H1 (cell line): ENCODE results near the gene AGXT2. TPM values are rescaled to one million over a fixed set of nuclear protein-coding genes. Genes with fewer than 3 reads are reported as not detected.

Experiments used
- CTCF ChIA-PET: fragments of 300-600 bp; sonication (Branson Sonifier 250); formaldehyde crosslinking; loops from one replicate; lab custom pipeline; 2021; ENCODE audit not compliant: partially characterized antibody; lab: Charles Lee
- POLR2A ChIA-PET: fragments of 300-600 bp; sonication (Branson Sonifier 250); formaldehyde crosslinking; loops from one replicate; lab custom pipeline; 2021; ENCODE audit warnings: inconsistent platforms; ENCODE audit not compliant: partially characterized antibody; lab: Charles Lee
- DNase-seq, 2 experiments: peaks; one replicate each; pipeline versions ENCODE4 v3.0.0 to v3.0.0-alpha.2; 2010 to 2022; ENCODE audit warnings: low spot score in 2 of 2, low read depth in 1 of 2, mixed read lengths in 1 of 2
- FAIRE-seq: peaks from 2 replicates; lab custom pipeline; 2011; peaks lifted over from hg19 to GRCh38; lab: Jason Lieb, UNC
- H2AFZ ChIP-seq: 2 replicates; pipeline ENCODE4 v1.8.1; 2012; ENCODE audit warnings: low read length, inconsistent platforms
- H2AK5ac ChIP-seq: 2 replicates; pipeline ENCODE4 v1.6.1; 2013; ENCODE audit warnings: low read depth, low read length
- H2BK120ac ChIP-seq: replicated peaks from 2 replicates; pipeline ENCODE3; 2013; ENCODE audit warnings: low read depth, low read length, inconsistent platforms
- H2BK12ac ChIP-seq: 2 replicates; pipeline ENCODE4 v1.6.1; 2013; ENCODE audit warnings: low read depth, low read length
- H2BK15ac ChIP-seq: 2 replicates; pipeline ENCODE4 v1.6.1; 2013; ENCODE audit warnings: low read length
- H2BK20ac ChIP-seq: 2 replicates; pipeline ENCODE4 v1.6.1; 2013; ENCODE audit warnings: low read length
- H2BK5ac ChIP-seq: 2 replicates; pipeline ENCODE4 v1.6.1; 2013; ENCODE audit warnings: low read depth, low read length
- H3K14ac ChIP-seq: 2 replicates; pipeline ENCODE4 v1.6.1; 2013; ENCODE audit warnings: inconsistent platforms; ENCODE audit not compliant: insufficient read length
- H3K18ac ChIP-seq: 2 replicates; pipeline ENCODE4 v1.6.1; 2013; ENCODE audit warnings: low read length; ENCODE audit errors: extremely low read depth
- H3K23ac ChIP-seq: 2 replicates; pipeline ENCODE4 v1.6.1; 2013; ENCODE audit warnings: inconsistent platforms; ENCODE audit not compliant: insufficient read length
- H3K23me2 ChIP-seq: 2 replicates; pipeline ENCODE4 v1.6.1; 2013; ENCODE audit warnings: low read depth, low read length
- H3K27ac ChIP-seq: 2 replicates; pipeline ENCODE4 v1.6.1; 2011; ENCODE audit warnings: low read depth, low read length, inconsistent platforms
- H3K27me3 ChIP-seq, 4 experiments: replicated peaks in 1 of 4; 1 replicate in 1 of 4; 2 replicates in 3 of 4; pipeline versions ENCODE4 v1.6.1 to v1.8.1; 2011 to 2013; ENCODE audit warnings: low read length in 3 of 4, mild to moderate bottlenecking in 3 of 4, inconsistent platforms in 2 of 4, mixed read lengths in 2 of 4, moderate library complexity in 1 of 4; ENCODE audit not compliant: control insufficient read depth in 3 of 4, insufficient read depth in 3 of 4; ENCODE audit errors: extremely low read depth in 1 of 4
- H3K36me3 ChIP-seq, 4 experiments: 2 replicates each; pipeline versions ENCODE4 v1.6.1 to v1.8.1; 2011 to 2013; ENCODE audit warnings: mild to moderate bottlenecking in 4 of 4, low read length in 3 of 4, moderate library complexity in 2 of 4, control low read depth in 1 of 4, inconsistent platforms in 1 of 4; ENCODE audit not compliant: insufficient read depth in 4 of 4, control insufficient read depth in 2 of 4
- H3K4ac ChIP-seq: replicated peaks from 2 replicates; pipeline ENCODE3; 2013; ENCODE audit warnings: low read length, low read depth, mixed read lengths, inconsistent platforms; ENCODE audit not compliant: insufficient read length
- H3K4me1 ChIP-seq, 4 experiments: replicated peaks in 1 of 4; 1 replicate in 1 of 4; 2 replicates in 3 of 4; pipeline versions ENCODE4 v1.6.1 to v1.8.1; 2011 to 2013; ENCODE audit warnings: low read length in 3 of 4, inconsistent platforms in 2 of 4, mixed read lengths in 1 of 4; ENCODE audit not compliant: insufficient read depth in 4 of 4, control insufficient read depth in 3 of 4
- H3K4me2 ChIP-seq, 2 experiments: 2 replicates each; pipeline versions ENCODE4 v1.6.1 to v1.8.1; 2011 to 2013; ENCODE audit warnings: low read depth in 2 of 2, low read length in 2 of 2, control low read depth in 1 of 2, inconsistent platforms in 1 of 2, mild to moderate bottlenecking in 1 of 2; ENCODE audit not compliant: insufficient read depth in 1 of 2
- H3K4me3 ChIP-seq, 4 experiments: fragments of 200-600, 300-600 bp in 1 of 4; sonication (generic), shearing (Covaris generic), sonication (Bioruptor Twin) in 1 of 4; 2 replicates each; pipeline versions ENCODE4 v1.5.1 to v1.8.1; 2011 to 2016; ENCODE audit warnings: low read length in 4 of 4, low read depth in 3 of 4, control low read depth in 2 of 4, inconsistent platforms in 2 of 4, mild to moderate bottlenecking in 2 of 4, mixed read lengths in 1 of 4, moderate library complexity in 1 of 4; ENCODE audit not compliant: insufficient read depth in 2 of 4; ENCODE audit errors: extremely low read depth in 1 of 4
- H3K56ac ChIP-seq: replicated peaks from 2 replicates; pipeline ENCODE3; 2013; ENCODE audit warnings: low read depth, mild to moderate bottlenecking, mixed read lengths, low read length, inconsistent platforms; ENCODE audit not compliant: insufficient read length
- H3K79me1 ChIP-seq: 2 replicates; pipeline ENCODE4 v1.6.1; 2013; ENCODE audit warnings: low read depth, low read length, control low read depth
- H3K79me2 ChIP-seq, 2 experiments: 2 replicates each; pipeline versions ENCODE4 v1.6.1 to v1.8.1; 2012 to 2013; ENCODE audit warnings: low read length in 2 of 2, mild to moderate bottlenecking in 2 of 2, inconsistent platforms in 1 of 2; ENCODE audit not compliant: insufficient read depth in 2 of 2, control insufficient read depth in 1 of 2
- H3K9ac ChIP-seq, 4 experiments: replicated peaks in 1 of 4; 1 replicate in 1 of 4; 2 replicates in 3 of 4; pipeline versions ENCODE4 v1.6.1 to v1.8.1; 2011 to 2013; ENCODE audit warnings: low read depth in 3 of 4, low read length in 3 of 4, control low read depth in 2 of 4, mild to moderate bottlenecking in 2 of 4, moderate library complexity in 2 of 4, inconsistent platforms in 1 of 4; ENCODE audit errors: extremely low read depth in 1 of 4
- H3K9me3 ChIP-seq, 2 experiments: 2 replicates each; pipeline versions ENCODE4 v1.6.1 to v1.8.1; 2012 to 2013; ENCODE audit warnings: mild to moderate bottlenecking in 2 of 2, moderate library complexity in 2 of 2, control low read depth in 1 of 2, inconsistent platforms in 1 of 2, low read depth in 1 of 2, low read length in 1 of 2, mixed read lengths in 1 of 2; ENCODE audit not compliant: insufficient read depth in 2 of 2
- H4K20me1 ChIP-seq, 2 experiments: replicated peaks in 1 of 2; 2 replicates each; pipeline versions ENCODE3 to v1.8.1; 2011 to 2013; ENCODE audit warnings: inconsistent platforms in 2 of 2, low read length in 2 of 2, mild to moderate bottlenecking in 1 of 2; ENCODE audit not compliant: insufficient read depth in 2 of 2, control insufficient read depth in 1 of 2
- H4K5ac ChIP-seq: 2 replicates; pipeline ENCODE4 v1.6.1; 2013; ENCODE audit warnings: low read length, low read depth, mixed read lengths, inconsistent platforms; ENCODE audit not compliant: insufficient read length
- H4K8ac ChIP-seq: 2 replicates; pipeline ENCODE4 v1.8.0; 2013; ENCODE audit warnings: mild to moderate bottlenecking, moderate library complexity, low read length, inconsistent platforms; ENCODE audit not compliant: insufficient read depth; ENCODE audit errors: extremely low read depth
- H4K91ac ChIP-seq: replicated peaks from 2 replicates; pipeline ENCODE3; 2013; ENCODE audit warnings: low read length, mixed read lengths, inconsistent platforms; ENCODE audit not compliant: insufficient read length
- BACH1 ChIP-seq: IDR thresholded peaks from 2 replicates; pipeline ENCODE4 v1.6.1; 2012; ENCODE audit warnings: low read length, improper control_type of control experiment
- BCL11A ChIP-seq, 2 experiments: IDR thresholded peaks; one replicate each; pipeline ENCODE4 v1.6.1; 2011; ENCODE audit warnings: low read depth in 2 of 2, low read length in 2 of 2, mild to moderate bottlenecking in 2 of 2
- CEBPB ChIP-seq: IDR thresholded peaks from 2 replicates; pipeline ENCODE4 v1.6.1; 2012; ENCODE audit warnings: low read depth, low read length
- HDAC6 ChIP-seq: IDR thresholded peaks from one replicate; pipeline ENCODE4 v1.7.1; 2012; ENCODE audit warnings: low read depth, mild to moderate bottlenecking, inconsistent platforms, low read length, moderate library complexity
- SRF ChIP-seq: IDR thresholded peaks from 2 replicates; pipeline ENCODE4 v1.6.1; 2011; ENCODE audit warnings: mild to moderate bottlenecking, low read depth, low read length, moderate library complexity
- WGBS, 2 experiments: shearing (Covaris generic) in 1 of 2; methylation state at CpG; one replicate each; pipeline versions ENCODE4 v1.1.6 to v1.1.7; 2013 to 2015; ENCODE audit warnings: low lambda C conversion rate in 2 of 2, mixed read lengths in 2 of 2, inconsistent platforms in 1 of 2, low coverage in 1 of 2, missing lambda C conversion rate in 1 of 2; ENCODE audit not compliant: insufficient replicate concordance in 2 of 2, insufficient coverage in 1 of 2, insufficient read length in 1 of 2; ENCODE audit errors: extremely low coverage in 1 of 2, missing lambda C conversion rate in 1 of 2; 5-methylcytosine and 5-hydroxymethylcytosine counted together
- polyA plus RNA-seq, 7 experiments: library from polyadenylated mRNA; depleted of rRNA in 3 of 7; stranded (reverse) in 5 of 7; unstranded in 2 of 7; fragments of >200 nt in 5 of 7; fragments of 200-250 nt in 2 of 7; gene quantifications; 1 replicate in 5 of 7; 2 replicates in 1 of 7; 4 replicates in 1 of 7; pipeline versions ENCODE4 v1.2.1 to v1.2.3, GENCODE V29; 2011 to 2013; ENCODE audit warnings: missing spikeins in 2 of 7, mixed read lengths in 2 of 7
- total RNA-seq: library from RNA; stranded (reverse); fragmentation: NEBNext Ultra II Directional; extraction: Animal tissue kit (Norgen Biotek cat#: 25700); gene quantifications from 2 replicates; pipeline ENCODE4 v1.2.1, GENCODE V29; 2021
- TF ChIP-seq, protein P1 (sequence below): IDR thresholded peaks from 2 replicates; pipeline ENCODE4 v1.6.1; 2012; ENCODE audit warnings: inconsistent platforms
- TF ChIP-seq, protein P2 (sequence below): IDR thresholded peaks from 2 replicates; pipeline ENCODE4 v1.6.1; 2012; ENCODE audit warnings: low read length, inconsistent platforms

The AGXT2 gene
- total and polyA plus RNA-seq, 2 of the 8 experiments (the other 6 are each of a cell fraction or from before 2014, with no cell fraction given), result not detected

DNA sequence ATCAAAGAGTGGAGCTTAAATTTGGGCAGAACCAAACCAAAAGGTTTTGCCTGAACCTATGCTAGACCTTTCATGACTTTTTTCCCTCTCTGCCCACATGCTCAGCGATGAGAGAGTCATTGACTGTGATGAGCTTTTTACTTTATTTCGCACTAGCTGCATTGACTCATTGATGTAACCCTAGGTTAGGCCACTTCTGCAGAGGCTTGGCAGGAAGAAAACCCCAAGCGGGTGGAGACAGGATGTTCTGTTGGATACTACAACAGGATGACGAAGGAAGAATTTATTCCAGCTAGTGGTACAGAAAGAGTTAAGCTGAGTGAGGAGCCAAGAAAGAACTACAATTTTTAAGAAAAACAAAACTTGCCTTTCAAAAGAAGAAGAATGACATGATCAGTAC, 18.4 kb downstream of the AGXT2 start:
- no peak for FAIRE-seq
- H4K20me1 ChIP-seq, result no peaks in the 10 kb centered on the region
- H3K4me3 ChIP-seq, result no peak overlapping the region
- TF ChIP-seq HDAC6, result no peak
- no peak for TF ChIP-seq CEBPB
- TF ChIP-seq, protein P1, sequence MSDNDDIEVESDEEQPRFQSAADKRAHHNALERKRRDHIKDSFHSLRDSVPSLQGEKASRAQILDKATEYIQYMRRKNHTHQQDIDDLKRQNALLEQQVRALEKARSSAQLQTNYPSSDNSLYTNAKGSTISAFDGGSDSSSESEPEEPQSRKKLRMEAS, result no peak
- TF ChIP-seq, protein P2, sequence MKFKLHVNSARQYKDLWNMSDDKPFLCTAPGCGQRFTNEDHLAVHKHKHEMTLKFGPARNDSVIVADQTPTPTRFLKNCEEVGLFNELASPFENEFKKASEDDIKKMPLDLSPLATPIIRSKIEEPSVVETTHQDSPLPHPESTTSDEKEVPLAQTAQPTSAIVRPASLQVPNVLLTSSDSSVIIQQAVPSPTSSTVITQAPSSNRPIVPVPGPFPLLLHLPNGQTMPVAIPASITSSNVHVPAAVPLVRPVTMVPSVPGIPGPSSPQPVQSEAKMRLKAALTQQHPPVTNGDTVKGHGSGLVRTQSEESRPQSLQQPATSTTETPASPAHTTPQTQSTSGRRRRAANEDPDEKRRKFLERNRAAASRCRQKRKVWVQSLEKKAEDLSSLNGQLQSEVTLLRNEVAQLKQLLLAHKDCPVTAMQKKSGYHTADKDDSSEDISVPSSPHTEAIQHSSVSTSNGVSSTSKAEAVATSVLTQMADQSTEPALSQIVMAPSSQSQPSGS, result no peak
- no peak for TF ChIP-seq BACH1
- TF ChIP-seq BCL11A (IDR thresholded peaks at IDR 0.05; ENCODE audit: low read depth in 2 of 2, low read length in 2 of 2), result no peak
- no peak for TF ChIP-seq SRF
- TF ChIP-seq, all 59 proteins: peak for 0
- Histone ChIP-seq H4K91ac (no peak overlapping the region), H4K8ac (no peak overlapping the region), H3K79me2 (no peaks in the 10 kb centered on the region), H3K14ac (no peak overlapping the region), H2BK12ac (no peak overlapping the region), H3K9me3 (no peaks in the 10 kb centered on the region), H2BK20ac (no peak overlapping the region), H3K18ac (no peak overlapping the region), H3K4me2 (no peak overlapping the region), H3K23me2 (no peaks in the 10 kb centered on the region), H3K23ac (no peak overlapping the region), H4K5ac (no peak overlapping the region), H2BK120ac (no peak overlapping the region), H3K4me1 (peaks cover 0 to 3% (median 0%) of the 10 kb centered on the region in 4 experiments; a peak in 2 of 7 replicates), H3K36me3 (no peaks in the 10 kb centered on the region), H3K27me3 (no peaks in the 10 kb centered on the region), H3K9ac (no peak overlapping the region), H3K56ac (no peak overlapping the region), H2BK5ac (no peak overlapping the region), H3K79me1 (no peaks in the 10 kb centered on the region), H3K27ac (no peak overlapping the region), H2AFZ (no peak overlapping the region), H2BK15ac (no peak overlapping the region), H2AK5ac (no peak overlapping the region), H3K4ac (no peak overlapping the region)
- ChIA-PET POLR2A (no interaction called here), CTCF (interaction anchor here (1.0 to 1.7 kb wide), 3 partner anchors 8 to 393 kb away, joined by 3 to 5 read pairs (median 3); no protein-coding TSS in a partner anchor)
- WGBS, 2 experiments, result 63% methylated on average over 4 of the region's 4 CpGs; no CpG with 5 or more reads in 1 of the 2 experiments
- no peak for DNase-seq
